ENCODE data around the gene ST7. TPM values are rescaled to one million over a fixed set of nuclear protein-coding genes. Genes with fewer than 3 reads are reported as not detected.

Gene ST7
- total RNA-seq, 1 donor, result 31.5 TPM

DNA sequence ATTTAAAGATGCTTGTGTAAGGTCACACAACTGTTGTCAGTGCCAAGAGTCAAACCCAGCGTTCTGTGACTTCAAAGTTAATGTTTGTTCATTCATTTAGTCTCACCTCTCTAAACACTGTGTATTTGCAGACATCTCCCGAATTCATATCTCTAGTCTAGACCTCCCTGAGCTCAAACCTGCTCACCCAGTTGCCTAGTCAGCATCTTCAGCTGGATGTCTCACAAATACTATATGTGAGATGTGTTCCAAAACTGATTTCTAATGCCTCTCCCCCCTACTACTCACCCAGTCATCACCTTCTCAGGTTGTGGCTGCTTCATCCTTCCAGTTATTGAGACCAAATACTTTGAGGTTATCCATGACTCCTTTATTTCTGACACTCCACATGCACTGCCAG lies 91.4 kb downstream of the ST7 start:
- H3K4me3 ChIP-seq (ENCODE audit: low read depth, low read length), result no peak overlapping the region
- TF ChIP-seq, protein P1, sequence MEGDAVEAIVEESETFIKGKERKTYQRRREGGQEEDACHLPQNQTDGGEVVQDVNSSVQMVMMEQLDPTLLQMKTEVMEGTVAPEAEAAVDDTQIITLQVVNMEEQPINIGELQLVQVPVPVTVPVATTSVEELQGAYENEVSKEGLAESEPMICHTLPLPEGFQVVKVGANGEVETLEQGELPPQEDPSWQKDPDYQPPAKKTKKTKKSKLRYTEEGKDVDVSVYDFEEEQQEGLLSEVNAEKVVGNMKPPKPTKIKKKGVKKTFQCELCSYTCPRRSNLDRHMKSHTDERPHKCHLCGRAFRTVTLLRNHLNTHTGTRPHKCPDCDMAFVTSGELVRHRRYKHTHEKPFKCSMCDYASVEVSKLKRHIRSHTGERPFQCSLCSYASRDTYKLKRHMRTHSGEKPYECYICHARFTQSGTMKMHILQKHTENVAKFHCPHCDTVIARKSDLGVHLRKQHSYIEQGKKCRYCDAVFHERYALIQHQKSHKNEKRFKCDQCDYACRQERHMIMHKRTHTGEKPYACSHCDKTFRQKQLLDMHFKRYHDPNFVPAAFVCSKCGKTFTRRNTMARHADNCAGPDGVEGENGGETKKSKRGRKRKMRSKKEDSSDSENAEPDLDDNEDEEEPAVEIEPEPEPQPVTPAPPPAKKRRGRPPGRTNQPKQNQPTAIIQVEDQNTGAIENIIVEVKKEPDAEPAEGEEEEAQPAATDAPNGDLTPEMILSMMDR (IDR thresholded peaks at IDR 0.05; ENCODE audit: insufficient read depth, low read depth, low read length), result no peak
- no peak for DNase-seq (ENCODE audit: low read depth)

DNA sequence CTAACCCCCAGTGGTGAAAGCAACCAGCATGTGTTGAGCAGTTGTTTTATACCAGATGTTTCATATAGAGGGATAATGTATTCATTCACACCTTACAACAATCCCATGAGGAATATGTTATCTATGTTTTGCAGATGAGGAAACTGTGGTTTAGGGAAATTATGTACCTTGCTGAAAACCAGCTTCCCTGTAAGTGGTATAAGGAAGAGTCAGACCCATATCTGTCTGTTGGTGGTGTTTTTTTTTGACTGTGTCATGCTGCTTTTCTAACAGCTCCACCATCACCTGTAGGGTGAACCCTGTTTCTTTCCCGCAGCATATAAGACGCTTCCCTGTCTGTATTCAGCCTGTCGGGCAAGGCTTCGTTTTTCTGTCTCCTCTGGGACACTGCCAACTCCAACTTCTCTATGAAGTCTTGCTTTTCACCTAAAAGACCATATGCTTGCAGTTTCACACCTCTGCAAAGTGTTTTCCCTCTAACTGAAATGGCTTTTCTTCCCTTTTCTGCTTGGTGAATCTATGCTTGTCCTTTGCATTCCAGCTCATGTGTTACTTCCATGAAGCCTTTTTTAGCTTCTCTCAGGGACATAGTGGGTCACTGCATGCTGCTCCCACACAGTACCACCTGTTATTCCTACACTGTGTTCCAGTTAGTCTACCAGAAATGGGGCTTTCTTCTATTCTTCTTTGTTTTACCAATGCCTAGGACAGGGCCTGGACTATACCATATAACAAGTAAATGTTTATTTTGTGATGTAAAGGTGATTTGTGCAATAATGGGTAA lies 92.8 kb downstream of the ST7 start:
- DNase-seq (ENCODE audit: low read depth), result no peak
- no peak overlapping the region for H3K4me3 ChIP-seq (ENCODE audit: low read depth, low read length)
- TF ChIP-seq, protein P1 (IDR thresholded peaks at IDR 0.05; ENCODE audit: insufficient read depth, low read depth, low read length), result no peak

DNA sequence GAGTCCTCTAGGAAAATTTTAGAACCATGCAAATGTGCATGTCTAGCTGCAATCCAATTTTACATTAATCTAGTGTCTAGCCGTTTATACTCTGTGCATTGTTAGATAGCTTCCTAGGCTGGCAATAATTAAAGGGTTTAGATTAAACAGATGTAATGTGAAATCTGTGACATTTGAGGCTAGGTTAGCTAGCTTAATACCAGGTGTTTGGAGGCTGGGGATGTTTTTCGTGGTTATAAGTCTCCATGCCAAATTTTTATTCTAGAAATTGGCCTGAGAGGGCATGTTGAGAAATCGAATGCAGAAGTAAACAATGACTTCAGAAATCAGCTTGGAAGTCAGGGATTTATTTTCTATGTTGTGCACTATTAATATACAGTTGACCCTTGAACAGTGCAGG lies 94.2 kb downstream of the ST7 start:
- no peak for DNase-seq (ENCODE audit: low read depth)
- TF ChIP-seq, protein P1 (IDR thresholded peaks at IDR 0.05; ENCODE audit: insufficient read depth, low read depth, low read length), result no peak
- H3K4me3 ChIP-seq (ENCODE audit: low read depth, low read length), result no peak overlapping the region

DNA sequence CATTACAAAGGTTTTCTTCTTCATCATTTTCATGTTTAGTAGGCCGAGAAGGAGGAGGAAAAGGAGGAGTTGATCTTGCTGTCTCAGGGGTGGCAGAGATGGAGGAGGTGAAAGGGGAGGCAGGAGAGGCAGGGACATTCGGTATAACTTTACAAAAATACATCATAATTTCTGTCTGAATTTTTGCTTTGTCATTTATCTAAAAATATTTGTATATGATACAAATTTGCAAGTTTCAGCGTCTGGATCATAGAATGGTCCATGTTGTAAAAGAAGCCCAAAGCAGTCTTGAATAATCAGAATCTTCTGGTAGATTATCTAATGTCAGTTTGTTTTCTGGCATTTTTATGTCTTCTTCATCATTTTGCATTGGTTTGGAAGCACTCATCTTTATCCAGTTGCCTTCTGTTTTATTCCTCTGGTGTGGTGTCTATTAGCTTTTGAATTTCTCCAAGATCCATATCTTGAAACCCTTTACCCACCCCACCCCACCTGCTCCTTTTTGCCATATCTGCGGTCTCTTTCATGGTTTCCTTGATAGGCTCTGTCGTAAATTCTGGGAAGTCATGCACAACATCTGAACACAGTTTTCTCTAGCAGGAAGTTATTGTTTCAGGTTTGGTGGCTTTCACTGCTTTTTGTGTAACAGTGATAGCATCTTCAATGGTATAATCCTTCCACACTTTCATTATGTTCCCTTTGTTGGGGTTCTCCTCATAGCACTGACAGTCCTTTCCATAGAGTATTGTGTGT lies 95.0 kb downstream of the ST7 start:
- H3K4me3 ChIP-seq (ENCODE audit: low read depth, low read length), result no peak overlapping the region
- DNase-seq (ENCODE audit: low read depth), result no peak
- TF ChIP-seq, protein P1 (IDR thresholded peaks at IDR 0.05; ENCODE audit: insufficient read depth, low read depth, low read length), result no peak

DNA sequence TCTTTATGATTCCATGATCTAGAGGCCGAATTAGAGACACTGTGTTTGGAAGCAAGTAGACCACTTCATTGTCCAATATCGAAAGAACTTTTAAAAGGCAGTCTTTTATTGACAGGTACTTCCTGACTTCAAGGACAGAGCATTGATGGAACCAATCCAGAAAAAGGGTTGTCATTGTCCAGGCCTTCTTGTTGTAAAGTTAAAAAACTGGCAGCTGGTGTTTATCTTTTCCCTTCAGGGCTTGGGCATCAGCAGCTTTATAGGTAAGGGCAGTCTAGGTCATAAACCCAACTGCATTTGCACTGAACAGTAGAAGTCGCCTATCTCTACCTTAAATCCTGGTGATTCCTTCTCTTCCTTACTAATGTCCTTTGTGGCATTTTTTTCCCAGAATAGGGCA lies 95.6 kb downstream of the ST7 start:
- no peak overlapping the region for H3K4me3 ChIP-seq (ENCODE audit: low read depth, low read length)
- no peak for DNase-seq (ENCODE audit: low read depth)
- TF ChIP-seq, protein P1 (IDR thresholded peaks at IDR 0.05; ENCODE audit: insufficient read depth, low read depth, low read length), result no peak

DNA sequence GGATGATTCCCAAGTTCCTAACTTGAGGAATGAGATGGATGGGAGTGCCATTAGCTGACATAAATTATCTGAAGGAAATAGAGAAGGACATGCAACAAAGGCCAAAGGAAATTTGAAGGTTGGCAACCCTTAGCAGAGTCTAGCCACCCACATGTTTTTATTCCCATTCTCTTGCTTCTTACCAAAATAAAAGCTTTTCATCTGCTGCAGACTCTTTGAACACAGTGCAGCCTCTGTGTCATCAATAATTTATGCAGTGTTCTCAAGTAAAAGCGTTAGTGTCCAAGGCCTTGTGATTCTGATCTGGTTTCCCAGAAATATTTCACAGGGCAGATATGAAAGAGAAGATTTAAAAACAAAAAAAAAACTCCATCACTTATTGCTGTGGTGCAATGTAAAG lies 98.5 kb downstream of the ST7 start:
- DNase-seq (ENCODE audit: low read depth), result no peak
- TF ChIP-seq, protein P1 (IDR thresholded peaks at IDR 0.05; ENCODE audit: insufficient read depth, low read depth, low read length), result no peak
- no peak overlapping the region for H3K4me3 ChIP-seq (ENCODE audit: low read depth, low read length)
